EL (cell line): ENCODE results near the gene TMEM59.
"Not testable (repeated sequence)": the region's sequence is repeated elsewhere in the genome, so short reads cannot be mapped to it uniquely, and the experiment has no call there.

ENCODE experiments used
- DNase-seq: peaks from one replicate; pipeline ENCODE4 v3.0.0-alpha.2; 2016

TMEM59 gene, protein sequence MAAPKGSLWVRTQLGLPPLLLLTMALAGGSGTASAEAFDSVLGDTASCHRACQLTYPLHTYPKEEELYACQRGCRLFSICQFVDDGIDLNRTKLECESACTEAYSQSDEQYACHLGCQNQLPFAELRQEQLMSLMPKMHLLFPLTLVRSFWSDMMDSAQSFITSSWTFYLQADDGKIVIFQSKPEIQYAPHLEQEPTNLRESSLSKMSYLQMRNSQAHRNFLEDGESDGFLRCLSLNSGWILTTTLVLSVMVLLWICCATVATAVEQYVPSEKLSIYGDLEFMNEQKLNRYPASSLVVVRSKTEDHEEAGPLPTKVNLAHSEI

DNA sequence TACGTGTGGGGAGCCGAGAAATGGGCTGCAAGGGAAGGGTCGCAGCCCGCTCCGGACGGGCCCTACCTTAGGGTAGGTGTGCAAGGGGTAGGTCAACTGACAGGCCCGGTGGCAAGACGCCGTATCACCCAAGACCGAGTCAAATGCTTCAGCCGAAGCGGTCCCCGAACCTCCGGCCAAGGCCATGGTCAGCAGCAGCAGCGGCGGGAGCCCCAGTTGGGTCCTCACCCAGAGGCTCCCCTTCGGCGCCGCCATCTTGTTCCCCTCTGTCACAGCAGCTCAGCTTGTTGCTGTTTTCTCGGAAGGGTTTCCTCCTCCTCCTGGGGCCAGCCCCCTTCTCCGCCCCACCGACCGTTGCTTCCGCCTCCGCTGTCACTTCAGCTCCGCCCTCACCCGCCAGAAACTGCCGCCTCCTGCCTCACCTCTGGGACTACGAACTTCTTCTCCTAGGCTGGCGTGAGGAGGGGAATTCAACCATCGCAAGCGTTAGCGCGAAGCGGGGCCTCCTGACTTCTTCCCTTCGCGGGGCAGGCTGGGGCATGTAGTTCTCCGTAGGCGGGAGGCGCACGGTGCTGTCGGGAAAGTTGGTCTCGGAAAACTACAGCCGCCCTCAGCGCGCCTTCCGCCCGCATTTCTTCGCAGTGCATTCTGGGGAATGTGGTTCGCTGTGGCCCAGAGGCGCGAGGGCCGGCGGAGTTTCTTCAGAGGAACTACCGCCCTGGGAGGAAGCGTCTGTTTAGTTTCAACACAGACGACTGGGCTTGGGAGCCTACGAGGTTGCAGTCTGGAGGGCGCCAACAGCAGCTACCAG, at the start of gene TMEM59, which contains the start of gene TCEANC2:
Gene TMEM59 (minus strand): TSS at position 271 of the 811 bp plus-strand sequence. CDS start 16 bp downstream, at position 255.
Gene TCEANC2 (plus strand): TSS at position 675 of the 811 bp plus-strand sequence. CDS start 815 bp downstream, outside the sequence.
- peak; percentile 100 for DNase-seq

DNA sequence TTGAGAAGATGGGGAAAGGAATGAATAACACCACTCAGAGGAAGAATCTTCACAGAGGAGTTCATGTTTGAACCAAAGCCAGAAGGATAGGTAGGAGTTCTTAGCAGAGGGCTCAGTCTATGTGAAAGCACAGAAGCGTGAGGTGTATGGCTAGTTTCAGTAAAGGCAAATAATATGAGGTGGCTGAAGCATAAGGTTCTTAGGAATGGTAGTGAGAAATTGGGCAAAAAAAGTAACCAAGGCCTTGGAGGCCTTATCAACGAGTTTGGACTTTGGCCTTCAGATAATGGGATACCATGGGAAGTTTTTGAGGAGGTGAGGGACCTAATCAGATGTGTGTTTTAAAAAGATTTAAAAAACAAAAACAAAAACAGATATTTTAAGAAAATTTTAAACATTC, 47.5 kb upstream of the TMEM59 start:
- no peak for DNase-seq

DNA sequence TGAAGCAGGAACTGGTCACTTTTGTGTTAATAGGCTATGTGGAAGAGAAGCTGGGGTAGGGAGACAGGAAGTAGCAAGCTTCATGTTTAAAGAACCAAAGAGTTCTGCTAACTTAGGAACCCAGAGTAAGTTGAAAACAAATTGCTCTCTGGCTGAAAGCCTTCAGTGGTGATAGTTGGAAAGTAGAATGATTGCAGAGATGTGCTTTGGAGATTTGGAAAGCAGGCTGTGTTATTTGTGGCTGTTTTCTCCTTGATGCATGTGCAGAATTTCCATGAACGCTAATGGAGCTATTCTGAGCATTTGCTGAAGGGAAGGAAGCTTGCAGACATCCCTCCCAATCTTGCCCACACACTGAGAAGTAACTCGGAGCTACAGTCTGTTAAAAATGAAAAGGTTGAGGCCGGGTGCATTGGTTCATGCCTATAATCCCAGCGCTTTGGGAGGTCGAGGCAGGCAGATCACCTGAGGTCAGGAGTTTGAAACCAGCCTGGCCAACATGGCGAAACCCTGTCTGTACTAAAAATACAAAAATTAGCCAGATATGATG, 46.1 kb upstream of the TMEM59 start:
- DNase-seq: no peak

DNA sequence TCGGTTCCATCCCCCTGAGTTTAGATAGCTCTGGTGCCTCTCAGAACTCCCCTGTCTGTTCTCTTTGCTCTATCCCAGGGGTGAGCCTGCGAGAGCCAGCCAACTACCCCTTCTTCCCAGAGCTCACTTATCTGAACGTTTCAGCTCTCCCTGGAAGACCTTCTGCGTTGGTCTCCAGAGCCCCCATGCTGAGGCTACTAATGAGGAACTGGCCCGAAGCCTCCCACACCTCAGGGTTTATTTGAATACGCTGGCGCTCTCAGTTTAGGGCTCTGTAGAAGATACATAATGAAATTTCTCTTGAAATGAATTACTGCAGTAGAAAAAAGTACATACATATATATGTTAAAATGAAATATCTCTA, 43.9 kb upstream of the TMEM59 start:
- no peak for DNase-seq

DNA sequence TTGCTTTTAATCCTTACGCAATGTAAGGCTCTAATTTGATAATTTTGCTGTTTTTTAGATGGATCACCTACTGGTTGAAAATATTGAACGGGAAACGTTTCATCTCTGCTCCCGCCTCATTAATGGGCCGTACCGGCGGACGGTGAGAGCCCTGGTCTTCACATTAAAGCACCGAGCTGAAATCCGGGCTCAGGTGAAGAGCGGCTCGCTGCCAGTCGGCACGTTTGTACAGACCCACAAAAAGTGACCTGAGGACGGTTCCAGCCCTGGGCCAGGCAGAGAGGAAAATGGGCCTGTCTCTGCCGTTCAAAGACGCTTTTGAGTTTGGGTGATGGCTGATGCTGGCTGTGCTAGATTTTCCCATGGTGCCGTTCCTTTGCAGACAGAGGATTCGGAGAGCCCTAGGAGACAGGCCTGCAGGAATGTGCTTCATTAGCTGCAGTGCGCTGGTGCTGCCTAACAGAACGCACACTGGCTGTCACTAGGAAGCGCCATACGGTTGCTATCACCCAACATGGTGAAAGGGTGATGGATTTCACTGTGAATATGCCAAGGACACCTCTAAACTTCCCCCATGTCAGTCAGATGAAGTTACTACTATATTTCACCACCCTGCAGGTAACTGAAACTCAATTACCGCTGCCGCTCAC, 43.3 kb upstream of the TMEM59 start:
- no peak for DNase-seq

DNA sequence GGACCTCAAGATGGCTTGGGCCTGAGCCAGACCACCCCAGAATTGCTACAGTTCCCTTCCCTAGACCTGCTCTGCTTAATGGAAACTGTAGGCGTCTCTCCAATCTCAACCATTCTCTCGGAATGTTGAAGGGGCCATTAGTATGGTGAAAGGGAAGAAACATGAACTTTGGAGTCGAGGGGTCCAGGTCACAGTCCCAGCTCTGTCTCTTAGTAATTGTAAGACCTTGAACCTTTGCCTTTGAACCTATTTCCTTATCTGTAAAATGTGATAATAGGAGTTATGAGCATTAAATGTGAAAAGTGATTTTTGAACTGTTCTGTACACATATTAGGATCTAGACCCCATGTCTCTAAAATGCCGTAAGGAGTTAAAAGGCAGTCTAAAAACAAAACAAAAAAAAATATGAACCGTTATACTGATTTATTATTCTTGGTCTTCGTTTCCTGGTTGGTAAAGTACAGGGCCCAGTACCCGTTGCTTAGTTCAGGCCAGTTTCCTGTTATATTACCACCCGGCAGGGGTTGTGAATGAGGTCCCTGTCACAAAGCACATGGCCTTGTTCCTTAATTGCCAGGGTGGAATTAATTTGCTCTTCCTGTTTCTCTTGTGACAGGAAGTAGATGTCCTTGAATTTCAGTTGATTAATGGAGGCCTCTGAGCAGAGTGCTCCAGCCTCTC, 42.7 kb upstream of the TMEM59 start:
- no peak for DNase-seq

DNA sequence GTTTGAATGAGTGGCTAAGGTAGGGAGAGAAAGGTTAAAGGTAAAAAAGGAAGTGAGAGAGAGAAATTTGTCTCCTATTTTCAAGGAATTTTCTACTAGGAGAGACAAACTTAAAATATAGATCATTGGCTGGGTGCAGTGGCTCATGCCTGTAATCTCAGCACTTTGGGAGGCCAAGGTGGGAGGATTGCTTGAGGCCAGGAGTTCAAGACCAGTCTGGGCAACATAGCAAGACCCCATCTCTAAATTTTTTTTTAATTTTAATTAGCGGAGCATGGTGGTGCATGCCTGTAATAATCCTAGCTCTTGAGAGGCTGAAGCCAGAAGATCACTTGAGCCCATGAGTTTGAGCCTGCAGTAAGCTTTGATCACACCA, 41.7 kb upstream of the TMEM59 start:
- not testable (repeated sequence) for DNase-seq

DNA sequence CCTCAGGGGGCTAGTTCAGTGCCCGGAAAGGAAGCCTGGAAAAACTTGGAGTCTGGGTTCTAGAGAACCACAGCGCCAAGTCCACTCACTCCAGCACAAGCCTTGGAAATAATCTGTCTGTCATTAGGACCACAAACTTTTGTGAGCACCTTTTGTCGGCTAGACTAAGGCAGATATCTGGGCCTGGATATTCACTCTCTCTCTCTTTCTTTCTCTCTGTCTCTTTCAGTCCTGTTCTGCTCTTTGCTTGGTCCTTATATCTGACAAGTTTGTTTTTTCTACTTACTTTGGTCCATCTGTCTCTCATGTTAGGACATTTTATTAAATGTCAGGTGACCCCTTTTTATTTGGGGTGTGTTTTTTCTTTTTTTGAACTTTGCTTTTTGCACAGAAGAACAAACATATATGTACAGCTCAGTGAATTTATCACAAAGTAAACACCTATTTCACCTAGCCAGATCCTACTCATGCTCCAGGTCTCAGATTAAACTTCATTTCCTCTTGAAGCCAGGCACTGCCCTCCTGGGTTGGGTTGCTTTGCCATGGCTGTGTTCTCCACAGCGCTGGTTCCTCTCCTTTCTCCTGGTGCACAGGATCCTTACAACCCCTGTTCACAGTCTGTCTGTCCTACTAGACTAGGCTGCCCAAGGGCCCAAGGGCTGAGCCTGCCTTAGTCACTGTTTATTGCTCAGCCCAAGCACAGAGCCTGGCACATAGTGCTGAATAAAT, 41.2 kb upstream of the TMEM59 start:
- DNase-seq: no peak

DNA sequence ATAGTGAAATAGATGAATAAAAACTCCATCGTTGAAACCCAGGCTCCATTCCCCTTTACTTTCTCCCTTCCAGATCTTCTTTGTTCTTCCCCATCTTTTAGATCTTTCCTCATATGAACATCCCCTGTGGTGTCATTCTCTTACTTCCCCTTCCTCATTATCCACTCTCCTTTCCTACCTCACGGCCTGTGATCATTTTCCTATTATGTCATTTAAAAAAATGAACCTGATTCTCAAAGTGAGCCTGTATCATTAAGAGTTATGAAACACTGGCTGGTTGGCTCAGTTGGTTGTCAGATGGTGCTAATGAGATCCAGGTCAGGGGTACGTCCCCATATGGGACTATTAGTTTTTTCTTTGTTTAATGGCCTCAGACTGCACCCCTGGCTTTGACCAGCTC, 38.7 kb upstream of the TMEM59 start:
- no peak for DNase-seq

DNA sequence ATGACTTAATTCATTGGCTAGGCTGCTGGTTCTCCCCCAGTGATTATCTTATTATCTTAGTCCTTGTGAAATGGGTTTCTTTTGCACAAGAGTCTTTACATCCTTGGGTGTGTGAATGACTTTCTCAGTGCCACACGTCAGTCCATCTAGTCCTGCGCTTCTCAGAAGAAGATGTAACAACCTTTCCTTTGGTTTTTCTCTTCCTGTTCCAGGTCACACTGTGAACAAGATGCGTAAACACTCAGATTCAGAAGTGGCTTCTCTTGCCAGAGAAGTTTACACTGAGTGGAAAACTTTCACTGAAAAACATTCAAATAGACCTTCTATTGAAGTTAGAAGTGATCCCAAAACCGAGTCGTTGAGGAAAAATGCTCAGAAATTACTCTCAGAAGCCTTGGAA, 35.4 kb upstream of the TMEM59 start:
- DNase-seq: no peak

DNA sequence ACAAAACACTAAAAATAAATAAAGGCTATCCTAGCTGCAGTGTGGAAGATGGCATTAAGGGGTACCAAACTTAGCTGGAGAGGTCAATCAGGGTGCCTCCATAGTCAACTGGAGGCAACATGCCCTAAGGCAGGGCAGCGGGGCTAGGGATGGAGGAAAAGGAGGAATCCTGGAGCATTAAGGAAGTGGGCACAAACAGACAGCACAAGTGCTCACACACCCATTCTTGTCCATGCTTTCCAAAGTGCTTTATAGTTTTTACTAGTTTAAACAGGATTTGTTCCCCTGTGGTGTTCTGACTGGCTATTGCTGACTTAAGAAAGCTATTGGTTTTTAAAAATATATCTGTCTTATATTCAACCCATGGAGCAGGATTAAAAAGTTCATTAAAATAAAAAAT, 33.8 kb upstream of the TMEM59 start:
- no peak for DNase-seq

DNA sequence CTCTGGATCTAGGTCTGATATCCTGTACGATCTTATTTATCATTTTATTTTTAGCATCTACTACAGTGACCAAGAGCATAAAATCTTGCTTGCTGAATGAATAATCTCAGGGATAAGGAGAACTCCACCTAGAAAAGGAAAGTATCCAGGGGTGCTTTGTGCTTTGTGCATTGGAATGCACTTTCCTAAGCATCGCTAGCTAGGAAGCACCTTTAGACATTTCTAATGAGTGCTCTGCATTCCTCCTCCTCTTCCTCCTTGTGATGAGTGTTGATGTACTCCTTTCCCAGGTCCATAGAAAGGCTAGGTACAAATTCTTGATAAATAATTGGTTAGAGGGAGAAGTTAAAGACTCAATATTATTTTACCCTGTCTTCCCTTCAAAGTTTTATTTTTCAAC, 31.8 kb upstream of the TMEM59 start:
- no peak for DNase-seq

DNA sequence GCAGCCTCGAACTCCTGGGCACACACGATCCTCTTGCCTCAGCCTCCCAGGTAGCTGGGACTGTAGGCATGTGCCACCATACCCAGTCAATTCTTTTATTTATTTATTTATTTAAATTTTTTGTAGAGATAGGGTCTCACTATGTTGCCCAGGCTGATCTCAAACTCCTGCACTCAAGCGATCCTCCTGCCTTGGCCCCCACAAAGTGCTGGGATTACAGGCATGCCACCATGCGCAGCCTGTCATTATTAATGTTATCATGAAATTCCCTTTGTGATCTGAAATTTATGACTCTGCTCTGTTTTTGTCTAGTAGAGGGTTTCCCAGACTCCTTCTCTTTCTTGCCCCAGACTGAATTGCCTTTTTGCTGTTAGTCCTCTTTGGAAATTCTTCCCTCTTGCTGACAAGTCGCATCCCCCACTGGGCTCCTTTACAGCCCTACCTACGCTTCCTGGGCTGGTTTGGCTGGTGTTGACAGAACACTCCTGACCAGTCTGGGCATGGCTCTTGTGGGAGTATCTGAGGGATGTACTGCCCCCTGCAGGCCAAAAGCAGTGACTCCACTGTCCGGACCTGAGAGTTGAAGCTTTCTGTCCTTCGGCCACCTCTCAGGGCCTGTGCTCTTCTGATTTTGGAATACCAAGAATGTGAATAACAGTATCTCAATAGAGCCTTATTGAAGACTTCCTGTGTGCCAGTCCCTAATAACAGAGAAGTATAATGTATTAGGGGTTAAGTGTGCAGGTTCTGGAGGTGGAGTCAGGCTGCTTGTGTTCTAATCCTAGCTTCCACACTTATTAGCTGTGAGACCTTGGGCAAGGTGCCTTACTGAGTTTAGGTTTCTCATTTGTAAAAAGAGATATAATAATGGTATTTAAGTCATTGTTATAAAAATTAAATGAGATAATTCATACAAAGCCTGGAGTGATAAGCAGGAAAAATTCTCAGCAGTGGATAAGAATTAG, 28.6 kb upstream of the TMEM59 start:
- DNase-seq: peak; percentile 65

DNA sequence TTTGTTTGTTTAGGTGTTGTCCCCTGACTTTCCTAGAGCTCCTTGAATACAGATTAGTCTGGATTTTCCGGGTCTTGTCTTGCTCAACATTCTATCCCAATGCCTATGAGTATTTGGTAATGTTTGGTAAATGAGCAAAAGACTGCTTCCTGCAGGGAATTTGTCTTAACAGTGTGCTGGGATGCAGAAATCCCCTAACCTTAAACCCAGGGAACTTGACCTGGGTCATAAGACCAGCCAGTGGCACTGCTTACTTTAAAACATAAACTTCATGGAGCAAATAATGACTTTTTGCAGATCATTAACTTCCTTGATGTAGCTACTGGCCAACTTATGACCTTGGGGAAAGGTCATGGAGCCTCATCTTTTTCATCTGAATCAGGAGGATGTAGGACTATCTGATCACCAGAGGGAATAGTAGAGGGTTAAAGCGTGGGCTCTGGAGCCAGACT, 27.6 kb upstream of the TMEM59 start:
- DNase-seq: no peak

DNA sequence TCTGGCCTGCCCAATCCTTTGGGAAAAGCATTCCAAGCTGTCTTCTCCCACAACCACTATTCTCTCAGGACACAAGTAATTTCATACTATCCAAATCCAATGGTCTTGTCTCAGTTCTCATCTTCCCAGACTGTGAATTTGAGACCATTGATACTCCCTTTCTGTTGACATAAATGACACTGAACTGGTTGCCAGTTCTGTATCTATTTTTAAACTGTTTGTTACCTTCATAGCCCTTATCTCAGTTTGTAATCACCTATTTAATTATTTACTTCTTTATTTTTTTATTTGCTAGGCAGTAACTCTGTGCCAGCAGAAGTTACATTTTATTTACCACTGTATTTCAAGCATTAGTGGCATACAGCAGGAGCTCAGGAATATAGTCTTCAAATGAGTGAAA, 24.4 kb upstream of the TMEM59 start:
- DNase-seq: no peak

DNA sequence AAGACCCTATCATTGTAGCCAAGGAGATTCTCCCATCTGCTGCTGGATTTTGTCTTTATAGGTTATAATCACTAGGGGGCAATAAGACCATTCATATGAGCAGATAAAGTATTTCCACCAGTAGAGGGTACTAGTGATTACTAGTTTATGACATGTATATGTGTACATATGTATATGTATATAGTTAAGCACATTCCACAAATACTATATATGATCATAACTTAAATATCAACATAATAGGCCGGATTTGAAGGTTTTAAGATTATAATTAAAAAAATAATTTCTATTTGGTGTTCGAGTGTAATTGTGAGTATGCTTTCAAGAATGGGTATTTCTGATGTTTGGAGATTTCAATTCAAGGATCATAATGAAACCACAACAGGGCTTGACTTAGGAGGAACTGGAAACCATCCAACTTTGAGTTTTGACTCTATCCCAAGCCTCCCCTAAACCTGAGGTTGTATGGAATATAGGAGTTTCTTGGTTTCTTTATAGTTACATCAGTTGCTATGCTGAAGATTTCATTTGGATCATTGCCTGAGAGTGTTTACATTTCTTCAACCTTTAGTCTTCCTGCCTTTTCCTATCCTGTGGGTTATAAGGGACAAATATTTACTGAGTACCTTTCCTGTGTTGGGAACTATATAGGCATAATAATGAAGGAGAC, 17.3 kb upstream of the TMEM59 start:
- peak; percentile 50 for DNase-seq

DNA sequence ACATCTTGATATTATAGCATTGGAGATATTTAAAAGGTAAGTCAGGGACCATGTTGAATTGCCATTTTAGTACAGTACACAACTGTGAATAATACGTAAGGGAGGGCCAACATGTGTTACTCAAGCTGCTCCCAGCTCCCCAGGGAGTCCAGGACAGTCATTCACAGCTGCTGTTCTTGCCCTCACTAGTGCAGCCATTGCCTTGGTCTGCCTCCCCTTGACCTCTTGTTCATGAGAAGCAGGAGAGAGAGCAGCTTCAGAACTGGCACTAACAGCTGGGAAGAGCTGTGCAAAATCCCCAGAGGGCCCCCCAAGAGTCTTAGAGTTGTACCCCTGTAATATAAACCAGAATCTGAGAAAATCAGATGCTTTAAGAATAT, 16.8 kb upstream of the TMEM59 start:
- no peak for DNase-seq

DNA sequence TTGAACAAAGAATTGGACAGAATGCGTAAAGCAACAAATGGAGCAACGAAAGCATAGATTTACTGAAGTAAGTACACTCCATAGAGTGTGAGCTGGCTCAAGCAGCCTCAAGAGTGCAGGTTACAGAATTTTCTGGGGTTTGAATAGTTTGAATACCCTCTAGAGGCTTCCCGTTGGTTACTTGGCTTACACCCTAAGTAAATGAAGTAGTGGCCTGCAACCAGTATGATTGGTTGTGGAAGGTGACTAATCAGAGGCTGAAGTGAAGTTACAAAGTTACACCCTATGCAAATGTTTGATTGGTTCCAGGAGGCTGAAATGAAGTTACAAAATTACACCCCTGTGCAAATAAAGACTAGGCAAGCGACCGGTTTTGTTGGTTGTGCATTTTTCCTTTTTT, 11.3 kb upstream of the TMEM59 start:
- DNase-seq: no peak

DNA sequence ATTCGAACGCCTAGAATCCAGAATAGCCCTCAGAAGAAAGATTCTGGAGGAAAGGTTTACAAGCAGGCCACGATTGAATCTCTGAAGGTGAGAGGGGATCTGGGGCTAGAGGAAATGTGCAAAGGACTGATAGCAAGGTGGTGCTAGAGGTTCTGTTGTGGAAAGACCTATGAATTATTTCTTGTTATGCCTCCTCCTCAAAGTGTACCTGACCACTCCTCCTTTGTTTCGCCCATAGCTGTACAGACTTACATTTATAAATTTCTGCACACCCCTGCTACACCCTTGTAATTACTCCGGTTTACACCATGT, 1.4 kb upstream of the TMEM59 start:
- DNase-seq: no peak

DNA sequence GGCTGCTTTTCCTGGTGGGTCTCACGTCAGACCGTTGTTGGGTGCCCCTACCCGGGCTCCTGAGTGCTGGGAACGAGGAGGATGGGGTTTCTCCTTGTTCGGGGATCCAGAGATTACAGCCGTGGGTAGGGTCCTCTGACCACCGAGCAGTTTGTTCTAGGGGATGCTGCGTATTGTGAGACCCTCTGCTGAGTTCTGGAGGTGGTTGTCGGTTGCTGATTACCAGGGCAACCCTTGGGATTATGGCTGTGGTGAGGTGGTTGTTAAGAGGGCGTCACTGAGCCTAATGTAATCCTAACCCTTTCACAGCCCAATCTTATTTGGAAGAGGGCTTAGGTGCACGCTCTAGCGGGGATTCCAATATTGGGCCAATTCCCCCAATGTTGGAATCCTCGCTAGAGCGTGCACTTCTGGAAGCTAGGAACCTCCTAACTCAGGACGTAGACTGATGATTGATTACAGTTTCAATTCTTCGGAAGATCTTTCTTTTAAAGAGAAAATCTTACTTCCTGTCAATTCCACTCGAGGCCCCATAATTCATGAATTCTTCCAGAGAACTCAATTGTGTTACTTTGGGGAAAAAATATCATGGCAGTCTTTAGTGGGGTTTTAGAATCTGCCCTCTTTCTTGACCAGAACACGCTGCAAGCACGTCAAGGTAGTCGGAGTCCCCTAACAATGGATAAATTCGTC, 887 bp upstream of the TMEM59 start:
- peak; percentile 21 for DNase-seq
